Measurements from ENCODE around the gene ZC2HC1B. TPM values are rescaled to one million over a fixed set of nuclear protein-coding genes. Genes with fewer than 3 reads are reported as not detected.

ZC2HC1B gene
- total and polyA plus RNA-seq, 2 of the 8 experiments (the other 6 are each of a cell fraction or from before 2014, with no cell fraction given) = not detected

- TF ChIP-seq CHD7 (IDR thresholded peaks at IDR 0.05; ENCODE audit: insufficient replicate concordance, low read length) (no peak), ASH2L (IDR thresholded peaks at IDR 0.05; ENCODE audit: low read length) (no peak), JUND (IDR thresholded peaks at IDR 0.05; ENCODE audit: low read length) (no peak), SP2 (IDR thresholded peaks at IDR 0.05; ENCODE audit: low read length) (no peak), TBP (IDR thresholded peaks at IDR 0.05; ENCODE audit: low read depth, low read length) (no peak), E2F6 (IDR thresholded peaks at IDR 0.05) (no peak), RAD21 (IDR thresholded peaks at IDR 0.05 in 1 of 2, conservative IDR thresholded peaks at IDR 0.05 in 1 of 2; ENCODE audit: low read depth in 2 of 2, low read length in 2 of 2) (no peak), ATF2 (IDR thresholded peaks at IDR 0.05; ENCODE audit: low read length) (no peak), BCL11A (IDR thresholded peaks at IDR 0.05; ENCODE audit: low read depth in 2 of 2, low read length in 2 of 2) (no peak), POLR2AphosphoS5 (IDR thresholded peaks at IDR 0.05; ENCODE audit: low read depth, low read length) (no peak)
These were observed 46.8 kb downstream of the ZC2HC1B start (continued) for GRCh38 chr6:143911028-143911427.
